SK-MEL-5 (cell line): ENCODE results near the gene ANKRD37. TPM values are rescaled to one million over a fixed set of nuclear protein-coding genes. Genes with fewer than 3 reads are reported as not detected.

ENCODE experiments used
- DNase-seq: peaks from one replicate; pipeline ENCODE4 v3.0.0-alpha.2; 2016; ENCODE audit warnings: low read depth, low spot score
- in situ Hi-C: cut with HindIII; loops from 2 replicates; pipeline ENCODE4 v1.10.0; 2016; ENCODE audit warnings: low sequenced_read_pairs, high pct_unique_total_duplicates, low pct_unique_long_range_greater_than_20kb
- total RNA-seq: library from RNA; depleted of rRNA; stranded (reverse); fragments of >200 nt; shearing (Covaris generic); gene quantifications from 2 replicates; pipeline ENCODE4 v1.2.3, GENCODE V29; 2014

Gene ANKRD37
- total RNA-seq, 1 experiment from 2014 or later: 42.5 TPM

GRCh38 chr4:185399466-185399865, 2.8 kb downstream of the ANKRD37 start:
- in situ Hi-C loops: no loop called here
- DNase-seq: no peak

- no peak for DNase-seq
- in situ Hi-C loops: no loop called here
Measured at GRCh38 chr4:185404031-185404430, 7.4 kb downstream of the ANKRD37 start.

GRCh38 chr4:185405296-185405999, 8.8 kb downstream of the ANKRD37 start:
- no peak for DNase-seq
- in situ Hi-C loops: no loop called here

GRCh38 chr4:185408432-185408831, 11.8 kb downstream of the ANKRD37 start:
- no peak for DNase-seq
- in situ Hi-C loops: no loop called here

GRCh38 chr4:185411849-185412248, 15.2 kb downstream of the ANKRD37 start:
- in situ Hi-C loops: no loop called here
- DNase-seq: no peak

DNA sequence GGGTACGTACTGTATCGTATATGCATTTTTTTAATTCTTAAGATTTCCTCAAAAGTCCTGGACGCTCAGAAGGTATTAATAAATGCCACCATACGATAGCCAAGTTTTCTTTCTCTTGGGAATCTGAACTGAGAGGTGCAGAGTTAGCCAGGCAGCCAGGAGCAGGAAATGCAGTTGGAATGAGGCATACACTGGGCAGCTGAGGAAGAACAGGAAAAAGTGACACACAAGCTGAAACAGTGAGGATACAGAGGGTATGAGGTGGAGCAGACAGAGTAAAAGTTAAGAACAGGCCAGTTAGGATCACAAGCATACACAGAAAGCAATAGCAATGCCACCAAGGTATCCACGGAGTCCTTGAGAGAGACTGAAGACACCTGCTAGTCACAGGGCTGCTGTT, 15.8 kb downstream of the ANKRD37 start:
- in situ Hi-C loops: no loop called here
- no peak for DNase-seq

DNA sequence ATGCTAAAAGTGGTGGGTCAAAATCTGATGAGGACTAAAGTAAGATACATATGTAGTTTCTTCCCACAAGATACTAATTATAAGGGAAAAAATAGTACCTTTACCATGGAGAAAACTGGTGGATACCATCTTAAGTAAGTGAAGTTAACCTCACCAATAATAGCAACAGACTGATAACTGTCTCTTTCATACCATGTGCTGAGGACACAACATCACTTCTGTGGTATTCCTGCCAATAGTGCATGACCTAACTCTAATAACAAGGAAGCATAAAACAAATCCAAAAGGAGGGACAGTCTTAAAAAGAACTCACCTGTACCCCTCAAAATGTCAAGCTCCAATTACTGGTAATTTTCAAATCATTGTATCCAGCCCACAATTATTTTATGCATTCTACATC, 20.3 kb downstream of the ANKRD37 start:
- in situ Hi-C loops: no loop called here

DNA sequence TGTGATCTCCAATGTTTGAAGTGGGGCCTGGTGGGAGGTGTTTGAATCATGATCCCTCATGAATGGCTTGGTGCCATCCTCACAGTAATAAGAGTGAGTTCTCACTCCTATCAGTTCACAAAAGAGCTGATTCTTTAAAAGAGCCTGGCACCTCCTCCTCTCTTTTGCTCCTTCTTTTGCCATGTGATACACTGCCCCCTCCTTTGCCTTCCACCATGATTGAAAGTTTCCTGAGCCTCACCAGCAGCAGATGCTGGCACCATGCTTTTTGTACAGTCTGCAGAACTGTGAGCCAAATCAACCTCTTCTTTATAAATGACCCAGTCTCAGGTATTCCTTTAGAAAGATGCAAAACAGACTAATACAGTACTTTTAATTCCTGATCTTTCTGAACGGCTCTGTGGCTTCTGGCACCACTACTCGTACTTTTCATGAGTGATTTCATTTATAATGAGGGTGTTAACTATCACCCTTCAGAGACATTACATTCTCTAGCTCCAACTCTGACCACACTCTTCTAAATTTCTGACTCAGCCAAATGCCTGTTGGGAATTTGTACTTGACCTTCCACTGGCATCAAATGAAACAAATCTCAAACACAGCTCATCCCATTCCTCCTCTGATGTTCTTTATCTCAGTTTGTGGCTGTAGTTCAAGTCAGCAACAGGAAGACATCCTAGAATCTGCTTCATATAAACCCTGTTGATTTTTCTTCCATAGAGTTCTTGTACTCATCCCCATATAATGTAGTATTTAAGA, 24.9 kb downstream of the ANKRD37 start:
- DNase-seq: peak; percentile 38
- in situ Hi-C loops: no loop called here

More for the DNA sequence above, 20.3 kb downstream of the ANKRD37 start:
- no peak for DNase-seq

DNA sequence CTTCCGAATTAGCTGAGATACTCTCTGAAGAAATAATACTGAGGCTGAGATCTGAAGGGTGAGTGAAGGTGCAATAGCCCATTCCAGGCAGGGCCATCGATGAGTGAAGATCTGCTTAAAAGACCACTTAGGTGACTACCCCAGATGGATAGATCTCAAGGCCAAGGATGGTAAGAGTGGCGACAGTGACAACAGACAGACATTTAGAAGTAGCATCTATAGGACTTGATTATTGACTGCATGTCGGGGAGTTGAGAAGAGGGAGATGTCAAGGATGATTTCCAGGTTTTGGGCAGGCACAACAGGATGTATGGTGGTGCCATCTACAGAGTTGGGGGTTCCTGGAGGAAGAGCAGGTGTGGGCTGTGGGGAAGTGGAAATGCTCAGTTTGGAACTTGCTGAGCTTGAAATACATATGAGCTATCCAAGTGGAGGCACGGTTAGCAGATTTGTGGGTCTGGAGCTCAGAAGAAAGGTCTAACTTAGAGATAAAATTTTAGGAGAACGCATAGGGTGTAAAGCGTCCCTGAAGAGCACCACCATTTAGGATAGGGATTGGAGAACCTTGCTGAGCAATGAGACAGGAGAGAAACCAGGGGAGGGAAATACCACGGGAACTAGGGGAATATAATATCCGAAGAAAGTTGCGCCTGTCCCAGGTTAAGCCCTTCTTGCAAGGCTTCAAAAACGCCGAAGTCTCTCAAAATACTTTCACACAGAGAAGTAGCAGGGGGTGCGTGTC, 28.4 kb downstream of the ANKRD37 start:
- peak; percentile 8 for DNase-seq
- in situ Hi-C loops: no loop called here

- in situ Hi-C loops: no loop called here
Measured at GRCh38 chr4:185425647-185426352, 29.2 kb downstream of the ANKRD37 start, which contains the start of gene UFSP2. Gene UFSP2 (minus strand): TSS chr4:185425964. CDS start chr4:185425868, 96 bp downstream.

DNA sequence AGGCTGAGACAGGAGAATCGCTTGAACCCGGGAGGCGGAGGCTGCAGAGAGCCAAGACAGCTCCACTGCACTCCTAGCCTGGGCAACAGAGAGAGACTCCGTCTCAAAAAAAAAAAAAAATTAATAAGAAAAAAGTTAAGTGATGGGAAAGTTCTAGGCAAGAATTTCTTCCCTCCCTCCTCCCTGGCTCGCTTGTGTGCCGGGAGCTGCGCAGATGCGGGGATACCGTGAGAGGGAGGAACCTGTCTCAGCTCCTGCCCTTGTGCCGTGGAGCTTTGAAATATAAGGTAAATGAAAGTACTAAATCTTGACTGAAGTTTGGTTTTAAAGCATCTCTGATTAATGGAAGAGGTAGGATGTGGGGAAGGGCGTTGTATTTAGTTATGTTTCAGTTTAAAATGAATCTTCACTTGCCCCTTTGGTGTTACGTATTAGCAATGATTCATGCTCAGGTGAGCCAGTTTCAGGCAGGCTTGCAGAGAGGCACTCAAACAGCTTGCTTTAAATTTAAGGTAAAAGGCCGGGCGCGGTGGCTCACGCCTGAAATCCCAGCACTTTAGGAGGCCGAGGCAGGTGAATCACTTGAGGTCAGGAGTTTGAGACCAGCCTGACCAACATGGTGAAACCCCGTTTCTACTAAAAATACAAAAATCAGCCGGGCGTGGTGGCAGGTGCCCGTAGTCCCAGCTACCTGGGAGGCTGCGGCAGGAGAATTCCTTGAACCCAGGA, 30.5 kb downstream of the ANKRD37 start:
- in situ Hi-C loops: no loop called here
- no peak for DNase-seq

More at GRCh38 chr4:185425647-185426352, 29.2 kb downstream of the ANKRD37 start, which contains the start of gene UFSP2:
- peak; percentile 86 for DNase-seq

GRCh38 chr4:185429660-185430059, 33.0 kb downstream of the ANKRD37 start:
- in situ Hi-C loops: no loop called here

GRCh38 chr4:185435466-185435865, 38.8 kb downstream of the ANKRD37 start:
- in situ Hi-C loops: no loop called here
- DNase-seq: no peak

More at GRCh38 chr4:185429660-185430059, 33.0 kb downstream of the ANKRD37 start:
- no peak for DNase-seq

DNA sequence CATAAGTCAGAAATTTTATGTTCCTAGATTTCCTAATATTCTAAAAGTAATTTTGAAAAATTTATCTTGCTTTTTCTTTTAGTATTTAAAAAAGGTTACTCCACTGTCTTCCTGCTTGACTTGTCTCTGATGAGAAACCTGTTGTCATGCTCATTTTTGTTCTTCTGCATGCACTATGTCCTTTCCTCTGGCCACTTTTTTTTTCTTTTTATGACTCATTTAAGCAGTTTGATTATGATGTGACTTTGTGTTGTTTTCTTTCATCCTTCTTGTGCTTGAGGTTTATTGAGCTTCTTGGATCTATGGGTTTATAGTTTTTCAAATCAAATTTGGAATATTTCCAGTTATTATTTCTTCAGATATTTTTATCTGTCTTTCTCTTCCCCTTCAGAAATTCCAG, 41.2 kb downstream of the ANKRD37 start:
- in situ Hi-C loops: no loop called here
- no peak for DNase-seq

- DNase-seq: no peak
- in situ Hi-C loops: no loop called here
Measured at GRCh38 chr4:185441479-185441878, 44.8 kb downstream of the ANKRD37 start.

DNA sequence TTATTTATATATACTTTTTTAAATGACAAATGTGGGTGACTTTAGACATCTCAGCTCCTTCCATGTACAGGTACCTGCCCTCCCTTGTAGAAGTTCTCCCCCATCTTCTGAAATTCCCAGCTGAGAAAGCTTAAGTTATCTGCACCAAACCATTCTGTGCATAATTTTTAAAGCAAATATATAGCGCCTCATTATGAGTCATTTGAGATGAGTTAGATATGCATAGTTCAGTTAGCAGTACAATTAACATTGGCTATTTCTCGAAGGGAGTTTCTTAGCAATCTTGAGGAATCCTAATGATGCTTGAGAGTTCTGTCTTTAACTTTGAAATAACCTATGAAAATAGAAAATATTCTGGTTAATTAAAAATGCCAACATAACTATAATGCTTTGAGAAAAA, 48.6 kb downstream of the ANKRD37 start:
- in situ Hi-C loops: no loop called here
- DNase-seq: no peak
